Thyroid gland (tissue), 4 donors: ENCODE results near the gene PRPF6. TPM values are rescaled to one million over a fixed set of nuclear protein-coding genes. Genes with fewer than 3 reads are reported as not detected.
A peak's percentile ranks its signal among the peaks of the same experiment; 100 is the strongest.

ENCODE experiments used
- DNase-seq, 2 donors: peaks; one replicate each; pipeline ENCODE4 v3.0.0-alpha.2; 2019
- H3K27ac ChIP-seq, 3 donors: fragments of 200-600 bp; sonication (generic); 1 replicate in 2 of 3; 2 replicates in 1 of 3; pipeline ENCODE4 v1.5.1; 2016 to 2019; ENCODE audit warnings: mild to moderate bottlenecking in 1 of 3, moderate library complexity in 1 of 3
- H3K27me3 ChIP-seq: fragments of 200-600 bp; sonication (generic); one replicate; pipeline ENCODE4 v1.5.1; 2019
- H3K36me3 ChIP-seq, 2 donors: fragments of 200-600 bp; sonication (generic); one replicate each; pipeline ENCODE4 v1.5.1; 2016 to 2019
- H3K4me1 ChIP-seq, 2 donors: fragments of 200-600 bp; sonication (generic); one replicate each; pipeline ENCODE4 v1.5.1; 2017 to 2019
- H3K4me3 ChIP-seq, 3 donors: fragments of 200-600 bp; sonication (generic); replicated peaks in 1 of 3; 1 replicate in 2 of 3; 2 replicates in 1 of 3; pipeline ENCODE4 v1.5.1; 2016; ENCODE audit warnings: mild to moderate bottlenecking in 1 of 3
- H3K9me3 ChIP-seq: fragments of 200-600 bp; sonication (generic); one replicate; pipeline ENCODE4 v1.5.1; 2017
- POLR2A ChIP-seq, 2 donors: fragments of 450-650 bp; IDR thresholded peaks; one replicate each; pipeline ENCODE4 v1.6.1; 2017; ENCODE audit warnings: antibody characterized with exemption in 2 of 2, mild to moderate bottlenecking in 2 of 2, moderate library complexity in 1 of 2
- WGBS, 2 donors: methylation state at CpG; one replicate each; pipeline ENCODE4 v1.1.5; 2017; 5-methylcytosine and 5-hydroxymethylcytosine counted together
- intact Hi-C: fragments of 100-400 bp; cut with DNase I; formaldehyde crosslinking; loops from one replicate; pipeline ENCODE4 v1.15.1; 2023
- total RNA-seq, 4 donors: library from RNA; depleted of rRNA; stranded (reverse); fragments of >200 nt; gene quantifications; one replicate each; pipeline ENCODE4 v1.2.3, GENCODE V29; 2016
- TF ChIP-seq, protein P1 (sequence below), 6 experiments: fragments of 200-600 bp in 3 of 6; fragments of 450-650 bp in 3 of 6; sonication (generic) in 3 of 6; IDR thresholded peaks; one replicate each; pipeline ENCODE4 v1.5.1; 2016 to 2019; ENCODE audit warnings: antibody characterized with exemption in 6 of 6, mild to moderate bottlenecking in 2 of 6, inconsistent platforms in 1 of 6, moderate library complexity in 1 of 6

Gene PRPF6
- total RNA-seq, 4 donors from 2014 or later = 62.8 to 76.2 (median 70.1) TPM

DNA sequence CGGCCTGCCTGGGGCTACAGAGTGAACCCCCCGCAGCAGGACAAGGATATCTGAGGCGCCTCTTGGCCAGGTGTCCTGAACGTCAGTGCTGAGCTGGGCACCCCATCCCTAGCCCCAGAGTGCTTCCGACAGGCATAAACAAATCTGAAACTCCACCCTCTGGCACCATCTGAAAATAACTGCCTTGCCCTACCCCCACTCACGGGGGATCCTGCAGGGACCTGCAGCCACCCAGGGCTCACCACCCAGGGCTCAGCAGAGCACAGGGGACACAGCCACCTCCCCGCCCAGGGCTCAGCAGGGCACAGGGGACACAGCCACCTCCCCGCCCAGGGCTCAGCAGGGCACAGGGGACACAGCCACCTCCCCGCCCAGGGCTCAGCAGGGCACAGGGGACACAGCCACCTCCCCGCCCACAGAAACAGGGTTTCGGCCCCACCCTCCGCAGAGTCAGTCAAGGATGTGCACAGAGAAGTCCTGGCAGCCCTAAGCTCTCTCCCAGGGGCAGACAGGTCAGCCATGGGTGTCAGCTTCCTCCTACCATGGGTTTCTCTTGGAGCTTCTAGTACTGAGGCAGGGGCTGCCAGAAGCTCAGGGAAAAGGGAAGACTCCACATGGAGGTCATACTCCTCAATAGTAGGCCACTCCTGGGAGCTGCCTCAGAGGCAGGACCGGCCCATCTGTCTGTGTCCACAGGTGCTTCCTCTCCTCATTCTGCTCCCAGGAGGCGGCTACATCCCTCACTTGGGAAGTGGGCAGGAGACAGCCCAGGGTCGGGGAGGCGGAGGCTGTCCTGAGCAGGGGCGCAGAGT lies 29.3 kb upstream of the PRPF6 start:
- intact Hi-C loops = no loop called here
- peaks cover 43 to 78% of the 10 kb centered on the region in 2 donors for H3K4me1 ChIP-seq
- no peak for TF ChIP-seq POLR2A (IDR thresholded peaks at IDR 0.05)
- TF ChIP-seq, protein P1, sequence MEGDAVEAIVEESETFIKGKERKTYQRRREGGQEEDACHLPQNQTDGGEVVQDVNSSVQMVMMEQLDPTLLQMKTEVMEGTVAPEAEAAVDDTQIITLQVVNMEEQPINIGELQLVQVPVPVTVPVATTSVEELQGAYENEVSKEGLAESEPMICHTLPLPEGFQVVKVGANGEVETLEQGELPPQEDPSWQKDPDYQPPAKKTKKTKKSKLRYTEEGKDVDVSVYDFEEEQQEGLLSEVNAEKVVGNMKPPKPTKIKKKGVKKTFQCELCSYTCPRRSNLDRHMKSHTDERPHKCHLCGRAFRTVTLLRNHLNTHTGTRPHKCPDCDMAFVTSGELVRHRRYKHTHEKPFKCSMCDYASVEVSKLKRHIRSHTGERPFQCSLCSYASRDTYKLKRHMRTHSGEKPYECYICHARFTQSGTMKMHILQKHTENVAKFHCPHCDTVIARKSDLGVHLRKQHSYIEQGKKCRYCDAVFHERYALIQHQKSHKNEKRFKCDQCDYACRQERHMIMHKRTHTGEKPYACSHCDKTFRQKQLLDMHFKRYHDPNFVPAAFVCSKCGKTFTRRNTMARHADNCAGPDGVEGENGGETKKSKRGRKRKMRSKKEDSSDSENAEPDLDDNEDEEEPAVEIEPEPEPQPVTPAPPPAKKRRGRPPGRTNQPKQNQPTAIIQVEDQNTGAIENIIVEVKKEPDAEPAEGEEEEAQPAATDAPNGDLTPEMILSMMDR (IDR thresholded peaks at IDR 0.05) = no peak
- peak overlapping the region in 2 of 3 donors; percentile 89 to 91 for H3K27ac ChIP-seq
- no peaks in the 10 kb centered on the region for H3K36me3 ChIP-seq
- WGBS, 2 donors = 76 to 79% methylated on average over 2 to 7 of the region's 17 CpGs
- H3K9me3 ChIP-seq = no peaks in the 10 kb centered on the region
- no peaks in the 10 kb centered on the region for H3K27me3 ChIP-seq
- peak in 1 of 2 donors; percentile 29 for DNase-seq
- no peak overlapping the region for H3K4me3 ChIP-seq

DNA sequence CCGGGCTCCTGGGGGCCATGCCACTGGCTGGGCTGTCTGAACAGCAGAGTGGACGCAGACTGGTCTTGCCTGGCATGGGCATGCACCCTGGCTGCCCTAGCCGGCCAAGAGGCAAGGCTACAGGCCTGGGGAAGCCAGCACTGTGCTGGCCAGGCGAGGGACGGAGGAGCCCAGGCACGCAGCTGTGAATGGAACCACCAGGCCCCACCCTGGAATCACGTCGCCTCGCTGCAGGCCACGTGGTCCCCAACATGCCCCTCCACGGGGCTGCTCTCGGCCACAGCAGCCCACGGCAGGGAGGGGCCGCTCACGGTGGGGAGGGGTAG lies 28.8 kb upstream of the PRPF6 start:
- WGBS, 2 donors = no CpG with 5 or more reads among the region's 15 CpGs
- Histone ChIP-seq H3K4me3 (no peak overlapping the region), H3K36me3 (no peaks in the 10 kb centered on the region), H3K9me3 (no peaks in the 10 kb centered on the region), H3K27ac (peak overlapping the region in 2 of 3 donors; percentile 17 to 23), H3K27me3 (no peaks in the 10 kb centered on the region), H3K4me1 (peaks cover 48 to 82% of the 10 kb centered on the region in 2 donors)
- no peak for TF ChIP-seq POLR2A (IDR thresholded peaks at IDR 0.05)
- TF ChIP-seq, protein P1 (IDR thresholded peaks at IDR 0.05) = no peak
- intact Hi-C loops = no loop called here
- DNase-seq = no peak

DNA sequence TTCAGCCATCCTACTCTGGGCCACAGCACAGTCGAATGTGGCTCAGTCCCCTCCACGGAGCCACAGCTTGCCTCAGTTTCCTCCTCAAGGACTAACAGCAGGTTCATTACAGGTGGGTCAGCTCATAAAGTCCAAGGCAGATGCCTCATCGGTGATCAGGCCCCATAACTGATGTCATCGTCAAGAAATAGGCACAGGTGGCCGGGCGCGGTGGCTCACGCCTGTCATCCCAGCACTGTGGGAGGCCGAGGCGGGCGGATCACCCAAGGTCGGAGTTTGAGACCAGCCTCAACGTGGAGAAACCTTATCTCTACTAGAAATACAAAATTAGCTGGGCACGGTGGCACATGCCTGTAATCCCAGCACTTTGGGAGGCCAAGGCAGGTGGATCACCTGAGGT lies 28.2 kb upstream of the PRPF6 start:
- DNase-seq = no peak

DNA sequence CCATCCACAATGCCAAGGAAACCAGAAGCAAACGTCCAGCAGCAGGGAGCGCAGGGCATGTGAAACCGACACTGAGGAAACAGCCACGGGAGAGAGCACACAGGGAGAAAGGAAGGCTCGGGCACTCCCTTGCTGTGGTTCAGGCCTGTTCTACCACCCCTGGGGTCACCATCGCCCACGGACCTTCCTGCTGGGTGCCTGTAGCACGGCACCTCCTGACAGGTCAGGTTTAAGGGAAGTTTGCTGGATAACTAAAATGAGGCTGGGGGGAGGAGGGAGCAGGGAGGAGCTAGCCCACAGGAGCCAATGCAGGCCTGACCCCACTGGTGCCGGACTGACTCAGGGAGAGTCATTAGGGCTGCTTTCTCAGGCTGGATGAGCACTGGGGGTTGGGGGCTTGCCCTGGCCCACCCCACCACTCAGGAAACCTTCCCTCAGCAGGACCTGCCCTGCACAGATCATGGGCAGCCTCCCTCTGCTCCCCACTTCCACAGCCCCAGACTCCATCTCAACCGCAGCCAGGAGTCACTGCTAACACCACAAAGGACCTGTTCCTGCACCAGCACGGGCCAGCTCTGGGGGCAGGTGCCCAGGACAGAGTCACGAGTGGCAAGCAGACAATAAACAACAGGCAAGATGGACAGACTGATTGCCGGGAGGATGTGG lies 27.0 kb upstream of the PRPF6 start:
- Histone ChIP-seq H3K36me3 (no peaks in the 10 kb centered on the region), H3K4me1 (peaks cover 43 to 76% of the 10 kb centered on the region in 2 donors), H3K27ac (no peak overlapping the region), H3K27me3 (no peaks in the 10 kb centered on the region), H3K9me3 (no peaks in the 10 kb centered on the region), H3K4me3 (no peak overlapping the region)
- intact Hi-C loops = no loop called here
- no peak for DNase-seq
- TF ChIP-seq, protein P1 (IDR thresholded peaks at IDR 0.05) = no peak
- TF ChIP-seq POLR2A (IDR thresholded peaks at IDR 0.05) = no peak
- 74 to 78% methylated on average over 12 to 13 of the region's 13 CpGs for WGBS, 2 donors

More for the DNA sequence above, 28.2 kb upstream of the PRPF6 start:
- Histone ChIP-seq H3K9me3 (no peaks in the 10 kb centered on the region), H3K36me3 (no peaks in the 10 kb centered on the region), H3K4me3 (no peak overlapping the region), H3K4me1 (peaks cover 48 to 82% of the 10 kb centered on the region in 2 donors), H3K27ac (peak overlapping the region in 1 of 3 donors; percentile 23), H3K27me3 (no peaks in the 10 kb centered on the region)
- intact Hi-C loops = no loop called here
- WGBS, 2 donors = 86 to 98% methylated on average over 12 to 14 of the region's 14 CpGs
- TF ChIP-seq, protein P1 (IDR thresholded peaks at IDR 0.05) = no peak
- no peak for TF ChIP-seq POLR2A (IDR thresholded peaks at IDR 0.05)
